Activated T-cell treated with anti-CD3 and anti-CD28 coated beads, Interleukin-2, amount 50 U/mL, for 24 hours (primary cell): Measurements from ENCODE around the gene LILRB4.
"Not testable (repeated sequence)": the region's sequence is repeated elsewhere in the genome, so short reads cannot be mapped to it uniquely, and the experiment has no call there.

ENCODE experiments used
- DNase-seq: peaks from one replicate; pipeline ENCODE4 v3.0.0-alpha.2; 2020
- H3K27ac Mint-ChIP-seq: 2 replicates; pipeline ENCODE4 v1.8.0; 2020; ENCODE audit warnings: mild to moderate bottlenecking, mixed read lengths
- H3K27me3 Mint-ChIP-seq: 2 replicates; pipeline ENCODE4 v1.8.0; 2020; ENCODE audit warnings: mixed read lengths
- H3K36me3 Mint-ChIP-seq: 2 replicates; pipeline ENCODE4 v1.8.0; 2020; ENCODE audit warnings: low read depth, mixed read lengths
- H3K4me1 Mint-ChIP-seq: 2 replicates; pipeline ENCODE4 v1.8.0; 2020; ENCODE audit warnings: low read depth, mixed read lengths
- H3K4me3 Mint-ChIP-seq: 2 replicates; pipeline ENCODE4 v1.8.0; 2020; ENCODE audit warnings: mild to moderate bottlenecking, moderate library complexity, mixed read lengths
- H3K9me3 Mint-ChIP-seq: 2 replicates; pipeline ENCODE4 v1.8.0; 2020; ENCODE audit warnings: mixed read lengths

The LILRB4 gene

DNA sequence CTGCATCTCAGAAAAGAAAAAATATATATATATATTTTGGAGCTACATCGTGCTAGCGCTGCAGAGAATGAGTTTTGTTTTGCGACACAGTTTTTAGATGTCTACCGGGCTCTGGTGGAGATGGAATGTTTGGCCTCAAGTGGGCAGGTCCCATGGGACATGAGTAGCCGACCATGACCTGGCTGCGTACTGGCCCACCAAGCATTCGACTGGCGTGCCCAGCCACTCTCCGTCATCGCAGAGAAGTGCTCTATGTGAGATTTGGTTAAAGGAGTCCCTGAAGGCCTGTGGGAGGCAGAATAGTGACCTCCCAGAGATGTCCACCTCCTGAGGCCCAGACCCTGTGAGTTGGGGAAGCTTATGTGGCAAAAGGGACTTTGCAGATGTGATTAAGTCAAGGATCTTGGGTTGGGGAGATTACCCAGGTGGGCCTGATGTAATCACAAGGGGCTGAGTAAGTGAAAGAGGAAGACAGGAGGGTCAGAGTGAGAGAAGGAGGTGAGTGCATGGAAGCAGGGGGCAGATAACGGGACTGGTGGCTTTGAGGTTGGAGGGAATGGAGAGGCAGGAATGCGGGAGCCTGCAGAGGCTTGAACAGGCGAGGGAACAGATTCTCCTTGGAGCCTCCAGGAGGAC is 821 bp upstream of the LILRB4 start:
- Mint-ChIP-seq H3K27ac (no peak overlapping the region), H3K4me3 (no peak overlapping the region), H3K4me1 (peaks cover 2% of the 10 kb centered on the region), H3K36me3 (no peaks in the 10 kb centered on the region), H3K27me3 (peaks cover 32% of the 10 kb centered on the region), H3K9me3 (no peaks in the 10 kb centered on the region)
- DNase-seq: no peak

DNA sequence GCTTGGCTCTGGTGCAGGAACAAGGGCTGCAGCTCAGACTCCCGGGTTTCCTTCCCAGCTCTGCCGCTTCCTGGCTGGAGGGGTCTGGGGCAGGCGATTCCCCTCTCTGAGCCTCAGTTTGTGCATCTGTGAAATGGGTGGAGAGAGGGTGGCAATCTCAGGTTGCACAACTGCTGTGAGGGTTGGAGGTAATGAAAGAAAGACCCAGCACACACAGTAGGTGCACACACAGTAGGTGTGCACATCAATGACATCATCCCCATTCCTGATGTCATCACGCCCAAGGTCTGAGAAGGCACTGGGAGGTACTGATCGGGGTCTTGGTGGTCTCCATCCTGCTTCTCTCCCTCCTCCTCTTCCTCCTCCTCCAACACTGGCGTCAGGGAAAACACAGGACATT is 2.7 kb downstream of the LILRB4 start:
- Mint-ChIP-seq H3K4me3 (no peak overlapping the region), H3K4me1 (no peaks in the 10 kb centered on the region), H3K27ac (no peak overlapping the region), H3K9me3 (peaks cover 15% of the 10 kb centered on the region), H3K36me3 (no peaks in the 10 kb centered on the region), H3K27me3 (peaks cover 23% of the 10 kb centered on the region)
- DNase-seq: no peak

DNA sequence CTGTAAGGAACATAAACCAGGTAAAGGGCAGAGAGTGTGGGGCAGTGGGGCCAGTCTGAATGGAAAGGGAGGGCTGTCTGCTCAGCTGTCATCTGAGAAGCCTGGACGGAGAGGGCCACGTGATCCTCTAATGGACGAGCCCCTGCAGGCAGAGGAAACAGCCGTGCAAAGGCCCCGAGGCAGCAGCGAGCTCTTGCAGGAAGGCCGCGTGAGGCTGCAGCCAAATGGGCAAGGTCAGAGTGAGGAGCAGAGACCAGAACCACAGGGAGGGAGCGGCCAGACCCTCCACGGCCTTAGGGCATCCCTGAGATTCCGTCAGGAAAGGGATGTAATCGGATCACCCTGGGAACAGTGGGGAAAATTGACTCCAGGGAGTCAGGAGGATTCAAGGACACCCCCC is 4.4 kb downstream of the LILRB4 start:
- Mint-ChIP-seq H3K9me3 (peaks cover 15% of the 10 kb centered on the region), H3K27ac (no peak overlapping the region), H3K27me3 (peaks cover 25% of the 10 kb centered on the region), H3K36me3 (no peaks in the 10 kb centered on the region), H3K4me1 (no peaks in the 10 kb centered on the region), H3K4me3 (no peak overlapping the region)
- no peak for DNase-seq

DNA sequence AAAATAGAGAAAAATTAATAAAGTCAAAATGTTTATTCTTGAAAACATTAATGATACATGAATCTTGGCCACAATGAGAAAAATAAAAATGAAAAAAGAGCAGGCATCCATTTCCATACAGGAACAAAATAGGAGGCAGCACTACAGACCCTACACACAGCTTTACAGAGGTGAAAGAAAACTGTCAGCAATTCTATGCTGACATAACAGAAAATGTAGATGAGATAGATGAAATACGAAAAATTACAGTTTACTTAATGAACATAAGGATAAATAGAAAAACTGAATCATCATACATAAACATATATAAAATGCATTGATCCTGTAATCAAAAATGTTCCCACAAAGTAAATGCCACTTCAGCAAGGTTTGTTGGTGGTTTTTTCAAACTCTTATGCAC is 5.6 kb downstream of the LILRB4 start:
- no peaks in the 10 kb centered on the region for H3K4me1 Mint-ChIP-seq
- H3K9me3 Mint-ChIP-seq: peaks cover 15% of the 10 kb centered on the region
- no peak overlapping the region for H3K4me3 Mint-ChIP-seq
- H3K27me3 Mint-ChIP-seq: peaks cover 21% of the 10 kb centered on the region
- DNase-seq: no peak
- H3K36me3 Mint-ChIP-seq: no peaks in the 10 kb centered on the region
- H3K27ac Mint-ChIP-seq: no peak overlapping the region

DNA sequence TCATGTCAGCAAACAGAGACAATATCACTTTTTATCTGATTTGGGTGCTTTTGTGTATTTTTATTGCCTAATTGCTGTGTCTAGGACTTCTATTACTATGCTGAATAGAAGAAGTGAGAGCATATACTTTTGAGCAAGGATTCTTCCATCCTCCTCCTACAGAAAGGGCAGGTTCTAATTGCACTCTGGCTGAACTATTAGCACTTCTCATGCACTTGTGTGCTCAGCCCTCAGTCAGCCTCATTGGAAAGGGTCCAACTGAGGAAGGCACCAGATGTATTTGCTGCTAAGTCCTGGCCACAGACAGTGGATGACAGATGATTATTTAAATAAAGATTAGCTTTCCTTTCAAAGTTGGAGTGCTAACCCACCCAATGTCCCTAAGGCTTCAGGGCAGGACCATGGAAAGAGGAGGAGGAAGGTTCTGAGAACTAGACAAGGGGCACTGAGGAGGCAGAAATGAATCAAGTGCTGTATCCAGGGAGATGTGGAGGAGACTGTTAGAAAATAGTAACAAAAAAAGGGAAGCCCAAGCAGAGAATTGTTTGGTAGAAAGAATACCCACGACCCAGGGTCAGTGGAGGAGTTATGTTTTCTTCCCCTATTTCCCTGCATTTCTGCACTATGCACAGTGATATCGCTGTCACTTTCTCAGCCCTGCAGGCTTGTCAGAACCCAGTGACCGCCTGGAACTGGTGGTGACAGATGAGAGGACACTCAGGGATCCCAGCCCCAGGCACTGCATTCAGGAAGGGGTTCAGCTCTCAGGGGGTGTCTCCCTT is 8.0 kb downstream of the LILRB4 start:
- Mint-ChIP-seq H3K27ac (no peak overlapping the region), H3K4me1 (no peaks in the 10 kb centered on the region)

DNA sequence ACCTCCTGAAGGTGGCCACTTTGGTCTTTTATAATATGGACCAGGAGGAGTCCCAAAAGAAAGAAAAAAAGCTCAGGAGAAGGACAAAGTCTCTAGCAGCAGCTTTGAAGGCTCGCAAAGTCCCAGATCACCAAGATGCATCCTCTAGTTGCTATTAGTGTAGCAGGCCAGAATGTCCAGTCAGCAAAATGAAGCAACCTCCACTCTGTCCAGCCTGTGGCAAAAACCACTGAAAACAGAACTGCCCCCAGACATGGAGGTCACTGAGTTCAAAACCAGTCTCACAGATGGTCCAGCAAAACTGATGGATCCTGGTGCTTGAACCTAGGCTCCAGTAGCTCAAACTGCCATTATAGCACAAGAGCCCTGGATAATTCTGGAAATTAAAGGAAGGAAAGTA is 10.4 kb downstream of the LILRB4 start:
- no peak for DNase-seq
- Mint-ChIP-seq H3K4me3 (no peak overlapping the region), H3K27ac (no peak overlapping the region), H3K27me3 (peaks cover 24% of the 10 kb centered on the region), H3K4me1 (no peaks in the 10 kb centered on the region), H3K9me3 (peaks cover 9% of the 10 kb centered on the region), H3K36me3 (no peaks in the 10 kb centered on the region)

More for the DNA sequence above, 8.0 kb downstream of the LILRB4 start:
- DNase-seq: no peak
- Mint-ChIP-seq H3K27me3 (peaks cover 24% of the 10 kb centered on the region), H3K36me3 (no peaks in the 10 kb centered on the region), H3K9me3 (peaks cover 15% of the 10 kb centered on the region), H3K4me3 (no peak overlapping the region)

DNA sequence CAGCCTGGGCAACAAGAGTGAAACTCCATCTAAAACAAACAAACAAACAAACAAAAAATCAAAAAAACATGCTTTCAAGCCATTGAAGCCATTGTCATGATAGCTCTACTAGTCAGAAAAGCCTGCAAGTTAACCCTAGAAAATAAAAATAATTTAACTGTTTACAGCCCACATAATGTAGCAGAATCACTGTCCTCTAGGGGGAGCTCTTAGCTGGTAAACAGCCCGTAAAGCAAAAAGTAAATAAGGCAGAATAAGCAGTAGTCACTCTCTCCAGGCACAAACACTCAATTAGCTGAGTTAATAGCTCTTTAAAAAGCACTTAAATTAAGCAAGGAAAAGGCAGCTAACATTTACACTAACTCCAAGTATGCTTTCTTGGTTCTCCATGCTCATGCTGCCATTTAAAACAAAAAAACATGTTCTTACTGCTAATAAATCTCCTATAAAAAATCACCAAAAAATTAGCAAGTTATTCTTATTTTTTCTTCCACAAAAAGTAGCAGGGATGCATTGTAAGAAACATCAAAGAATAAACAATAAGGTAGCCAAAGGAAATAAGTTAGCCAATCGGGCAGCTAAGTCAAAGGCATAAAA is 11.3 kb downstream of the LILRB4 start:
- no peak for DNase-seq
- Mint-ChIP-seq H3K27ac (no peak overlapping the region), H3K36me3 (no peaks in the 10 kb centered on the region), H3K27me3 (peaks cover 24% of the 10 kb centered on the region), H3K4me3 (no peak overlapping the region), H3K9me3 (peaks cover 6% of the 10 kb centered on the region), H3K4me1 (no peaks in the 10 kb centered on the region)

DNA sequence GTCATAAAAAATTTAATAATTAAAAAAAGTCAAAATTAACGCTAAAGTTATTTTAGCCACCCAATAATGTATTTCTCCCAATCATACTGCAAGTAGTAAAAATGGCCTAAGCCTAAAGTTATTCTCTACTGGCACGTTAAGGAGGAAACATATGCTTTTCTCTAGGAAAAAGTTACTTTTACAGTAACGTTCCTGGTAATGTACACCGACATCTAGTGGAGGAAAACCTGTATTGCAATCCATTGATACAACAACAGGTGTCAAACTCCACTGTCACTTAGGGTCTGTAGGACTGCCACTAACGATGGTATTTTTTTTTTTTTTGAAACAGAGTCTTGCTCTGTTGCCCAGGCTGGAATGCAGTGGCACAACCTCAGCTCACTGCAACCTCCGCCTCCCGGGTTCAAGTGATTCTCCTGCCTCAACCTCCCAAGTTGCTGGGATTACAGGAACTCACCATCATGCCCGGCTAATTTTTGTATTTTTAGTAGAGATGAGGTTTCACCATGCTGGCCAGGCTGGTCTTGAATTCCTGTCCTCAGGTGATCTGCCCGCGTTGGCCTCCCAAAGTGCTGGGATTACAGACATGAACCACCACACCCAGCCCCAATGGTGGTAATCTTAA is 13.5 kb downstream of the LILRB4 start:
- not testable (repeated sequence) for DNase-seq, H3K4me3 Mint-ChIP-seq

DNA sequence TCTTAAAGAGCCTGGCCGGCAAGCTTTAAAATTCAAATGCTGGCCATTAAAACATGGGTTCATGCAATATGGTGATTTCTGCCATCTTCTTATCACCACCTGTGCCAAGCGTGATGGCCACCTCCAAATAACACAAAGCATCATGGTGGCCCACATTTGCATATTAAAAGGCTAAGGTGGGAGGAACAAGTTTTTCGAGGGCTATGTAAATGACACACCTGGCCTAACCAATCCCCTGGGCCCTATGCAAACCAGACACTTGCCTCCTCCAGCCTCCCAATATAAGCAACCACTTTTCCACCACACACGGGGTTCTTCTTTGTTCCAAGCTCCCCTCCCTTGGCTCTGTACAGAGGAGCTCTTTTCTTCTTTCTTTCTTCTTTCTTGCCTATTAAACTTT is 14.4 kb downstream of the LILRB4 start:
- Mint-ChIP-seq H3K4me1 (no peaks in the 10 kb centered on the region), H3K36me3 (no peaks in the 10 kb centered on the region)

More for the DNA sequence above, 13.5 kb downstream of the LILRB4 start:
- H3K9me3 Mint-ChIP-seq, H3K27ac Mint-ChIP-seq, H3K27me3 Mint-ChIP-seq, H3K4me1 Mint-ChIP-seq, H3K36me3 Mint-ChIP-seq: not testable (repeated sequence)

DNA sequence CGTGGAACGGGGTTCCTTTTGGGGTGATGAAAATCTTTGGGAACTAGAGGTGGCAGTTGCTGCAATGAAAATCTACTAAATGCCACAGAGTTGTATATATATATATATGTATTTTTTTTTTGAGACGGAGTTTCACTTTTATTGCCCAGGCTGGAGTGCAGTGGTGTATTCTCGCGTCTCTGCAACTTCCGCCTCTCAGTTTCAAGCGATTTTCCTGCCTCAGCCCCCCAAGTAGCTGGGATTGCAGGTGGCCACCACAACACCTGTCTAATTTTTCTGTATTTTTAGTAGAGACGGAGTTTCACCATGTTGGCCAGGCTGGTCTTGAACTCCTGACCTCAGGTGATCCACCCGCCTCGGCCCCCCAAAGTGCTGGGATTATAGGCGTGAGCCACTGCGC is 18.8 kb downstream of the LILRB4 start:
- H3K27ac Mint-ChIP-seq, H3K9me3 Mint-ChIP-seq, DNase-seq, H3K36me3 Mint-ChIP-seq, H3K4me3 Mint-ChIP-seq, H3K4me1 Mint-ChIP-seq: not testable (repeated sequence)
- H3K27me3 Mint-ChIP-seq: peaks cover 16% of the 10 kb centered on the region

More for the DNA sequence above, 14.4 kb downstream of the LILRB4 start:
- peaks cover 6% of the 10 kb centered on the region for H3K27me3 Mint-ChIP-seq
- no peak overlapping the region for H3K4me3 Mint-ChIP-seq
- DNase-seq: no peak
- H3K27ac Mint-ChIP-seq: no peak overlapping the region
- no peaks in the 10 kb centered on the region for H3K9me3 Mint-ChIP-seq

DNA sequence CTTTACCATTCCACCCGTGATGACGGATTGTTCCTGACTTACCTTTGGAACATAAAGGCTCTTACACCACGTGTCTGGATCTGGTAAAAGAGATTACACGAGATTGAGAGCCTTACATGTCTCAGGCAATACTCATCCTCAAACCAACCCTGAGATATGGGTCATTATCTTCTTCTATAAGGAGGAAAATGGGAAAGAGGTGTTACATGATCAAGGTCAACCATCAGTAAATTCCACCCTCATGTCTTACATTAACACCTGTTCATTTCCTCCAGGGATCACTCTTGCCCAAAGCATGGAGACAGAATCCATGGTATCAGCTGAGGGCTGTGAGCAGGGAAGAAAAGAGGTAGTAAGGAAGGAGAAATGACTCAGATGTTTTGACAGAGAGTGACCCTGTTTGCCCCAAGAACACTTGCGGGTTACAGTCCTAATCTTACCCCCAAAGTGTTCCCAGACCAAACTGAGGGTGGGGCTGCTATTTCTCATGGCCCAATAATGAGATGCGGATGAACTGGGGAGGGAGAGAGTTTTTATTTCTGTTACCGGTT is 19.6 kb downstream of the LILRB4 start:
- DNase-seq: no peak
- H3K9me3 Mint-ChIP-seq: peaks cover 5% of the 10 kb centered on the region
- H3K36me3 Mint-ChIP-seq: no peaks in the 10 kb centered on the region
- H3K27me3 Mint-ChIP-seq: peaks cover 16% of the 10 kb centered on the region
- no peak overlapping the region for H3K4me3 Mint-ChIP-seq
- H3K4me1 Mint-ChIP-seq: no peaks in the 10 kb centered on the region
- no peak overlapping the region for H3K27ac Mint-ChIP-seq

DNA sequence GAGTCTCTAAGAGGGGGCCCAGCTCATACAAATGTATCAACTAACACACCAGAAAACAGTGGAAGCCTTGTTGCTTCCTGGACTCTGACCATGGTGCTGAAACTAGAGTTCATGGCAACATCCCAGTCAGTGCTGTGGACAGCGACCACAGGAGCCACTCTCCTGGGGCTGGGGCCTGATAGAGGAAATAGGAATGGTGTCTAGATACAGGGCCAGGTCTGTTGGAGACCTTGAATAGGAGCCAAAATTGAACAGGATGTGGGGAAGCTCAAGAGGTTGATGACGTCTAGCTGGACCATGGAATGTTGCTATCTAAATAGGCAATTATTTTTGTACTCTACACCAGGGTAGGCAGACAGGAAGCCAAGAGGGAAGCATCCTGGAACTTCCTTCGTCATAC is 21.7 kb downstream of the LILRB4 start:
- Mint-ChIP-seq H3K27ac (no peak overlapping the region), H3K36me3 (no peaks in the 10 kb centered on the region), H3K4me3 (no peak overlapping the region), H3K4me1 (no peaks in the 10 kb centered on the region), H3K27me3 (peaks cover 22% of the 10 kb centered on the region), H3K9me3 (peaks cover 5% of the 10 kb centered on the region)
- no peak for DNase-seq

DNA sequence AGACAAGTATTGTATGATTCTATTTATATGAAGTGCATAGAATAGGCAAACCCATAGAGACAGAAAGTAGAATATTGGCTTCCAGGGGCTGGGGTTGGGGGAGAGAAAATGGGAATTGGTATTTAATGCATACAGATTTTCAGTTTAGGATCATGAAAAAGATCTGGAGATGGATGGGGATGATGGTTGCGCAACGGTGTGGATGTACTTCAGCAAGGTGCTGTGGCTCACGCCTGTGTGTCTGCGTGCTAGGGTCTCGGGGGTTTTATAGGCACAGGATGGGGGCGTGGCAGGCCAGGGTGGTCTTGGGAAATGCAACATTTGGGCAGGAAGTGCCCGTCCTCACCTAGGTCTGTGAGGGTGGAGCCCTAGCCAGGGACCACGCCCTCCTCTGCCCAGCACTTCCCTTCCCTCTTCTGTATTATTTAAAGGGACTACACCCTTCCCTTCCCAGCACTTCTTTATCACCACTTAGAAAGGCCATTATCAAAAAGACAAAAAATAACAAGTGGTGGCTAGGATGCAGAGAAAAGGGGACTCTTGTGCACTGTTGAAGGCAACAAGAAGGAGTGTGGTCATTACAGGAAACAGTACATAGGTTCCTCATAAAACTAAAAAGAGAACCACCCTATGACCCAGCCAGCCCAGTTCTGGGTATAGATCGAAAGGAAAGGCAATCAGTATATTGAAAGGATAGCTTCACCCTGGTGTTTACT is 29.0 kb downstream of the LILRB4 start:
- Mint-ChIP-seq H3K27me3 (peaks cover 40% of the 10 kb centered on the region), H3K27ac (no peak overlapping the region), H3K4me3 (no peak overlapping the region), H3K4me1 (no peaks in the 10 kb centered on the region), H3K36me3 (no peaks in the 10 kb centered on the region), H3K9me3 (no peaks in the 10 kb centered on the region)
- no peak for DNase-seq

DNA sequence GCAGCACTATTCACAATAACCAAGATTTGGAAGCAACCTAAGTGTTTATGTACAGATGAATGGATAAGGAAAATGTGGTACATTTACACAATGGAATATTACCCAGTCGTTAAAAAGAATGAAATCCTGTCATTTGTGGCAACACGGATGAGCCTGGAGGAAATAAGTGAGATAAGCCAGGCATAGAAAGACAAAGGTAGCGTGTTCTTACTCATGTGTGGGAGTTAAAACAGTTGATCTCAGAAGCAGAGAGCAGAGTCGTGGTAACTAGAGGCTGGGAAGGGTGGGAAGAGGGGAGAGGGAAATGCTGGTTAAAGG is 29.5 kb downstream of the LILRB4 start:
- no peak overlapping the region for H3K4me3 Mint-ChIP-seq
- no peaks in the 10 kb centered on the region for H3K9me3 Mint-ChIP-seq
- no peaks in the 10 kb centered on the region for H3K36me3 Mint-ChIP-seq
- no peaks in the 10 kb centered on the region for H3K4me1 Mint-ChIP-seq
- DNase-seq: no peak
- no peak overlapping the region for H3K27ac Mint-ChIP-seq
- H3K27me3 Mint-ChIP-seq: peaks cover 41% of the 10 kb centered on the region
